Measurements from ENCODE around the gene KRT28. TPM values are rescaled to one million over a fixed set of nuclear protein-coding genes. Genes with fewer than 3 reads are reported as not detected.
"Not testable (repeated sequence)": the region's sequence is repeated elsewhere in the genome, so short reads cannot be mapped to it uniquely, and the experiment has no call there.

KRT28 gene
- total RNA-seq, 1 donor from 2014 or later = not detected

GRCh38 chr17:40794466-40794865 is 5.3 kb downstream of the KRT28 start:
- intact Hi-C loops (cut with DNase I) = loop anchor here (10.0 kb wide), 1 partner anchor 180 kb away; no protein-coding TSS in a partner anchor
- ATAC-seq (no peak), DNase-seq (ENCODE audit: low spot score) (no peak)

DNA sequence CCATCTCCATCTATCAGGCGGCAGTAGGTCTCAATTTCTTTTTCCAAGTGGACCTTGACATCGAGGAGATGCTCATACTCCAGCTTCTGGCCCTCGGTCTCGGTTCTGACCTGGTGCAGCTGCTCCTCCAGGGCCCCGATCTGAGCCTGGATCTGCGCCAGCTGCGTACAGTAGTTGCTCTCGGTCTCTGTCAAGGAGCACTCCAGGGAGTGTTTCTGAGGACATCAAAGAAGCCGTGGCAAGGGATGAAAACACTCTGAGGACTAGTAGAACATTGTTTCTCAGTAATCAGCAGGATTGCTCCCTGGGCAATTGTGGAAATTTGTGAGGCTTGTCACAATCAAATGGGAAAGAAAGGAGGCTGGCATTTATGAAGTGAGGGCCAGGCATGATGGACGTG is 5.9 kb downstream of the KRT28 start:
- intact Hi-C loops (cut with DNase I) = loop anchor here (10.0 kb wide), 1 partner anchor 179 kb away; no protein-coding TSS in a partner anchor
- DNase-seq (ENCODE audit: low spot score) = no peak
- ATAC-seq = no peak

DNA sequence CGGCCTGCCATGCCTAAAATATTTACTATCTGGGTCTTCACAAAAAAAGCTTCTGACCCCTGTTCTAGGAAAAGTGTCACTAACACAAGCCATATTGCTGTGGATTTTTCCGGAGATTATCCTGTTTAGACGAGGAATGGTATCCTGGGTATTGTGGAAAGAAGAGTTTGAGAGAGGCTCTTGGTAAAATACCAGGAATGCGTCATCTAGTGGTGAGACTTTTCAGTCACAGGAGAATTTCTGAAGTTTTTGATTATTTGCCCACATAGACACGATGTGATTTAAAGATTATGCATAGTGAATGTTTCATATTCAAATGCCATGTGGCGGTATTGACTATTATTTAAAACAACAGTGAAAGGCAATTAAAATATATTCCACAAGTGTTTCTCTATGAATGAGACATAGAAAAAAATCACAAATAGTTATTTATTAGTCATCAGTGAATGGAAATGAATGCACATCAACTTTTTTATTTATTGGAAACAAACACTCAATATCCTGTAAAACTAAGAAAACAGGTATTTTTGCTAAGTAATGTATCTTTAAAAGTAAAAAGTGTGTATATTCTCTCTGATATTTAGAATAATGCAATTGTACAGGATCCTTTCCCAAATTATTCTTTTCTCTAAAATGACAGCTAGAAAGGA is 7.8 kb downstream of the KRT28 start:
- intact Hi-C loops (cut with DNase I) = loop anchor here (10.0 kb wide), 1 partner anchor 177 kb away; no protein-coding TSS in a partner anchor
- ATAC-seq (peak; percentile 92), DNase-seq (ENCODE audit: low spot score) (no peak)

DNA sequence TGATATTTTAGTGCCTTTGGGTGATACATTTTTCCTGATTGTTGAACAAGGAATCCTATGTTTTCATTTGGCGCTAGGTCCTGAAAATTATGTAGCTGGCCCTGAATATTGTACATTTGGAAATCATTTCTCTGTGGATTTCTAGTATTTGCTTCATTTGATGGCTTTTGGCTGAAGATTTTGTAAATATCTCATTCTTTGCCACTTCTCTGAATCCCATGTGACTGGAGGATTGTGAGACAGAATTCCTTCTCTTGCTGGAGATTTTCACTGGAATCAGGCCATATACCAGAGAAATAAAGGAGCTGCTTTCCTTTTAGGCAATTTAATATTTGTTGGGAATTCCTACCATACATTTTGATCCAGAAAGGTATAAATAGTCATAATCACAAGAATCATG is 8.6 kb downstream of the KRT28 start:
- intact Hi-C loops (cut with DNase I) = loop anchor here (10.0 kb wide), 1 partner anchor 176 kb away; no protein-coding TSS in a partner anchor
- no peak for DNase-seq (ENCODE audit: low spot score)
- ATAC-seq = peak; percentile 90

DNA sequence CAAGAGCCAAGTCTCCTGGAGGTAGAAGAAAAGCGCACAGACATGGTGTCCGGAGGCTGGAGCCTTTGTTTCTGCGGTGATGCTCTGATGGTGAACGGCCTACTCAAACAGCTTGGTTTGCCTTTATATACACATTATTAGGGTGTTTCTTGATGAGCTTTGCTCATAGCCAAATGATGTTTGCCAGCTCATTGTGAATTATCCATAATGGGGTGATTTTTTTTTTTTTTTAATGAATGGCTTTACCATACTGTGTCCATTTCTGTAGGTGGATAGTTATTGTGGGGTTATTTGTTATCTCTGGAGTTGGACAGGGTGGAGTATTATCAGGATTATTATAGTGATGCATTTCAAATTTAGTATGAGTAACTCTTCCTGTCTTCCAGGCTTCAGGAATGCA is 17.3 kb downstream of the KRT28 start, which contains the start of gene KRT27:
Gene KRT27, minus strand, starts transcription at position 101 of the 400 bp plus-strand sequence. Its CDS starts 57 bp downstream, at position 44.
- intact Hi-C loops (cut with DNase I) = loop anchor here (2.0 kb wide), 1 partner anchor 42 kb away; no protein-coding TSS in a partner anchor
- ATAC-seq = no peak

DNA sequence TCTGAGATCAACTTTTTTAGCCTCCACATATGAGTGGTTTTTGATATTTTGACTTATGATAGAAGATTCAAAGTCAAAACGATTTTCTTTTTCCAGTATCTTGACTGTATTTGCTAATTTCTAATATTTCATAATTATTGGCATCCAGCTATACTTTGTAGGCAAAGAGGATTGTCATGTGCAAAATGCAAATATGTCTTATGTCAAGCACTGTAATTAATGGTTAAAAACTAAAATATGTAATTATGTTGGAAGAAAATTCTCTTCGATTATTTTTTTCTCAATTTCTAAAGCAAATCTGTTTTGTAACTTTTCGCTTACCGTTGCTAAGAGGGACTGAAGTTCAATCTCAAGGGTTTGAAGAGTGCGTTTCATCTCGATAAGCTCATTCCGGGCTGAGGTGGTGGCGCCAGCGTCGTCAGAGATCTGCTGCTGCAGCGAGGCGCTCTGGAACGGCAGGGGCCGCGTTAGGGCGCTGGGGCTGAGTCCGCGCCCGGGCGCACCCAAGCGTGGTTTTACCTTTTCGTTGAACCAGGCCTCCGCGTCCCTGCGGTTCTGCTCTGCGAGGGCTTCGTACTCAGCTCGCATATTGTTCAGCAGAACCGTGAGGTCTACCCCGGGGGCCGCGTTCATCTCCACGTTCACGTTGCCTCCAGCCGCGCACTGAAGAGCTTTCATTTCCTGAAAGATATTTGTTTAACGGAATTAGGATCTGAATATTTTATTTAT is 20.4 kb downstream of the KRT28 start:
- intact Hi-C loops (cut with DNase I) = no loop called here
- DNase-seq (ENCODE audit: low spot score) = no peak
- peak; percentile 48 for ATAC-seq

More for the DNA sequence above, 17.3 kb downstream of the KRT28 start, which contains the start of gene KRT27:
- no peak for DNase-seq (ENCODE audit: low spot score)

GRCh38 chr17:40778461-40778860 is 21.3 kb downstream of the KRT28 start:
- intact Hi-C loops (cut with DNase I) = no loop called here
- no peak for ATAC-seq
- no peak for DNase-seq (ENCODE audit: low spot score)

- DNase-seq (ENCODE audit: low spot score) (no peak), ATAC-seq (no peak)
- intact Hi-C loops (cut with DNase I) = no loop called here
Observed at GRCh38 chr17:40777971-40778370, 21.8 kb downstream of the KRT28 start.

DNA sequence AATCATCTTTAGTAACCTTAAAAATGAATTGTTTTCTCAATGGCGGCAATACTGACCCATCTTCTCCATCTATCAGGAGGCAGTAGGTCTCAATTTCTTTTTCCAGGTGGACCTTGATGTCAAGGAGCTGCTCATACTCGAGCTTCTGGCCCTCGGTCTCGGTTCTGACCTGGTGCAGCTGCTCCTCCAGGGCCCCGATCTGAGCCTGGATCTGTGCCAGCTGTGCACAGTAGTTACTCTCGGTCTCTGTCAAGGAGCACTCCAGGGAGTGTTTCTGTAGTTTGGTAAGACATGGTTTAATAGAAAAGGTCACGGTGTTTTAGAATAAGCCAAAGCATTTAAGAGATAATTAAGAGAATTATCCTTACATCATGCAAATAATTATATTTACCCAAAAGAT is 22.3 kb downstream of the KRT28 start:
- no peak for ATAC-seq
- DNase-seq (ENCODE audit: low spot score) = no peak
- intact Hi-C loops (cut with DNase I) = no loop called here

- intact Hi-C loops (cut with DNase I) = no loop called here
Observed at GRCh38 chr17:40775945-40776344, 23.8 kb downstream of the KRT28 start.

GRCh38 chr17:40772101-40772500 is 27.7 kb downstream of the KRT28 start, which contains the start of gene KRT26:
TSS of gene KRT26 (minus strand) at chr17:40772201. CDS start at chr17:40772113, 88 bp downstream.
- no peak for ATAC-seq
- no peak for DNase-seq (ENCODE audit: low spot score)
- intact Hi-C loops (cut with DNase I) = no loop called here

More at GRCh38 chr17:40775945-40776344, 23.8 kb downstream of the KRT28 start:
- DNase-seq (ENCODE audit: low spot score) (no peak), ATAC-seq (peak; percentile 65)

DNA sequence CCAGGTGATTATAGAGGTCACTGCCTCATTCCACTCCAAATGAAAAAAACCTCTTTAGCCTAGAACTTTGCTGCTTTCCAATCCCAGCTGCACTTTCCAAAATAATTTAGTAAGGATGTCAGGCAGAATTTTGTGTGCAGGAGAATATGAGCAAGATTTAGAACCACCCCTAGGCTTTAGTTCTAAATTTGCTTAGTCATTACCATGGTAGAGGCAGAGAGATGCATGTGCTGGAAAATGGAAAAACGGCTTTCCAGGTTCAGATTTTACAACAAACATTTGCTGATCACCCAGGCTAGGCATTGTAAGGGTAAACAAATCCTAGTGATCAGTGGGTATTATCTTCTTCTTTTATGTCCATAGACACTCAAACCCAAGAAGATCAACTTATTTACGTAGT is 34.1 kb downstream of the KRT28 start:
- intact Hi-C loops (cut with DNase I) = no loop called here
- DNase-seq (ENCODE audit: low spot score) = no peak
- ATAC-seq = no peak

DNA sequence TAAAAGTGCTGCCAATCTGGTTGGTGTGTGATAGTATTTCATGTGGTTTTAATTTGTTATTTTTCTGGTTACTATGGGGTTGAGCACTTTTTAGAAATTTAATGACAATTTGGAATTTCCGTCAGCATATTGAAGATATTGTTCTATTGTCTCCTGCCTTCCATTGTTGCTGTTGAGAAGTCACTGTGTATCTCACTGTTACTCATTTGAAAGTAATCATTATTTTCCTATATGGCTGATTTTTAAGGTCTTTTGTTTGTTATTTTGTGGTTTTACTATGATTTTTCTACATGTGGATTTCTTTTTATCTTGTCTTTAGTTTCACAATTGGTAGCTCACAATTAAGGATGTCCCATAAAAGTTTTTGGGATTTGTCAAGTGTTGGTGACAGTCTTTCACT is 36.0 kb downstream of the KRT28 start:
- intact Hi-C loops (cut with DNase I) = no loop called here
- DNase-seq (ENCODE audit: low spot score) (no peak), ATAC-seq (no peak)

DNA sequence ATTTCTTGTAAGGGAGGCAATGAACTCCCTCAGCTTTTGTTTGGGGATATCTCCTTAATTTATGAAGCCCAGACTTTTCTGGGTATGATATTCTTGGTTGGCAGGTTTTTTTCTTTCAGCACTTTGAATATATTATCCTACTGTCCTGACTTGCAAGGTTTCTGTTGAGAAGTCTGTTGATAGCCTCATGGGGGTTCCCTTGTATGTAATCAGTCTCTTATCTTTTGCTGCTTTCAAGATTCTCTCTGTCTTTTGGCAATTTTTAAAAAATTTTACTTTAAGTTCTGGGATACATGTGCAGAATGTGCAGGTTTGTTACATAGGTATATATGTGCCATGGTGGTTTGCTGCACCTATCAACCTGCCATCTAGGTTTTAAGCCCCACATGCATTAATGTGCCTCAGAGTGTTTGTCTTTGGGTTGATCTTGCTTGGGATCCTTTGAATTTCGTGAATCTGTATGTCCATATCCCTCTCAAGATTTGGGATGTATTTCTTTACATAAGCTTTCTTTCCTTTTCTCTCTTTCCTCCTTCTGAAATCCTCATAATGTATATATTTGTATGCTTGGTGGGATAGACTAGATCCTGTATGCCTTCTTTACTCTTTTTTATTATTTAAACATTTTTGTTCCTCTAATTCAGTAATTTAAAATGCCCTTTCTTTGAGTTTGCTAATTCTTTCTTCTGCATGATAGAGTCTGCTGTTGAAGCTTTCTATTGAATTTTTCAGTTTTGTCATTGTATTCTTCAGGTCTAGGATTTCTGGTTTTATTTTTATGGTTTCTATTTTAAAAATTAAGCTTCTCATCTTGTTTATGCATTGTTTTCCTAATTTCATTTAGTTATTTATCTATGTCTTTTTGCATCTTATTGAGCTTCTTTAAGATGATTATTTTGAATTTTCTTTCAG is 39.4 kb downstream of the KRT28 start:
- DNase-seq (ENCODE audit: low spot score) (no peak), ATAC-seq (no peak)
- intact Hi-C loops (cut with DNase I) = no loop called here

- no peak for ATAC-seq
- intact Hi-C loops (cut with DNase I) = no loop called here
- no peak for DNase-seq (ENCODE audit: low spot score)
Observed at GRCh38 chr17:40755231-40755630, 44.5 kb downstream of the KRT28 start, which contains the start of gene KRT25. TSS of gene KRT25 (minus strand) at chr17:40755331. CDS start at chr17:40755271, 60 bp downstream.

DNA sequence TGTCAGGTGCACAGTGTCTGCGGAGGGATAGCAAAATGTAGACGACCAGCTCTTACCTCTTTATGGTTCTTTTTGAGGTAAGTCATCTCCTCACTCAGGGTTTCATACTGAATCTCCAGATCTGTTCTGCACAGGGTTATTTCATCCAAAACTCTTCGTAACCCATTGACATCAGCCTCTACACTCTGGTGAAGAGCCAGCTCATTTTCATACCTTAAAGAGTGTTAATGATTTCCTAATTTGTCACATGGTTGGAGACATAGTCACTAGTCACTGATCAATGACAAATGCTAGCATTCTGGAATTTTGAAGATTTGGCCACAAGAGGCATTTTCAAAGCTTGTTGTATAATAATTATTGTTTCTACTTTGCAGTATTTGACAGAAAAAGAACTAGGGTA is 46.0 kb downstream of the KRT28 start:
- intact Hi-C loops (cut with DNase I) = no loop called here

DNA sequence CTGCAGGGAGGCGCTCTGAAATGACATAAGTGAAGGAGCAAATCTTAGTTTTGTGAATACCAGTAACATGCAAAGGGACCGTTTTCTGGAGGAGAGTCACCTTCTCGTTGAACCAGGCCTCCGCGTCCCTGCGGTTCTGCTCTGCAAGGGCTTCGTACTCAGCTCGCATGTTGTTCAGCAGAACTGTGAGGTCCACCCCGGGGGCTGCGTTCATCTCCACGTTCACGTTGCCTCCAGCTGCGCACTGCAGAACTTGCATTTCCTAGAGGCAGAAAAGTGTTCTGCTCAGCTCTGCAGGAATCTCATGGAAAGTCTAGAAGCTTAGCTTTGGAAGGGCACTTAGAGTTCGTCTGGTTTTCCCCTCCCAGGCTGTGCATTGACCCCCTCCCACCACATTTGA is 48.7 kb downstream of the KRT28 start:
- no peak for DNase-seq (ENCODE audit: low spot score)
- ATAC-seq = no peak
- intact Hi-C loops (cut with DNase I) = no loop called here

More for the DNA sequence above, 46.0 kb downstream of the KRT28 start:
- DNase-seq (ENCODE audit: low spot score) = no peak
- ATAC-seq = no peak

- intact Hi-C loops (cut with DNase I) = no loop called here
- ATAC-seq = no peak
Observed at GRCh38 chr17:40750391-40750790, 49.4 kb downstream of the KRT28 start.

DNA sequence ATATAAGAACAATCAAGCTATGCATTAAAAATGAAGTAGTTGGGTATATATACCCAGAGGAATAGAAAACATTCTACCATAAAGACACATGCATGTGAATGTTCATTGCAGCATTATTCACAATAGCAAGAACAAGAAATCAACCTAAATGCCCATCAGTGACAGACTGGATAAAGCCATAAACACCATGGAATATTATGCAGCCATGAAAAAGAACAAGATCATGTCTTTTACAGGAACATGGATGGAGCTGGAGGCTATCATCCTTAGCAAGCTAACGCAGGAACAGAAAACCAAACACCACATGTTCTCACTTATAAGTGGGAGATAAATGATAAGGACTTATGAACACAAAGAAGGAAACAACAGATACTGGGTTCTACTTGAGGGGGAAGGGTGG is 51.1 kb downstream of the KRT28 start:
- intact Hi-C loops (cut with DNase I); DNase-seq (ENCODE audit: low spot score); ATAC-seq: not testable (repeated sequence)

More at GRCh38 chr17:40750391-40750790, 49.4 kb downstream of the KRT28 start:
- no peak for DNase-seq (ENCODE audit: low spot score)

All from sciatic nerve (tissue), 2 donors.